COLO668 (cell line): ENCODE data around the gene COL6A1.

Source experiments
- DNase-seq: peaks from one replicate; lab custom pipeline; 2025; ENCODE audit not compliant: unreplicated experiment; lab: John Stamatoyannopoulos, UW

Gene COL6A1, protein sequence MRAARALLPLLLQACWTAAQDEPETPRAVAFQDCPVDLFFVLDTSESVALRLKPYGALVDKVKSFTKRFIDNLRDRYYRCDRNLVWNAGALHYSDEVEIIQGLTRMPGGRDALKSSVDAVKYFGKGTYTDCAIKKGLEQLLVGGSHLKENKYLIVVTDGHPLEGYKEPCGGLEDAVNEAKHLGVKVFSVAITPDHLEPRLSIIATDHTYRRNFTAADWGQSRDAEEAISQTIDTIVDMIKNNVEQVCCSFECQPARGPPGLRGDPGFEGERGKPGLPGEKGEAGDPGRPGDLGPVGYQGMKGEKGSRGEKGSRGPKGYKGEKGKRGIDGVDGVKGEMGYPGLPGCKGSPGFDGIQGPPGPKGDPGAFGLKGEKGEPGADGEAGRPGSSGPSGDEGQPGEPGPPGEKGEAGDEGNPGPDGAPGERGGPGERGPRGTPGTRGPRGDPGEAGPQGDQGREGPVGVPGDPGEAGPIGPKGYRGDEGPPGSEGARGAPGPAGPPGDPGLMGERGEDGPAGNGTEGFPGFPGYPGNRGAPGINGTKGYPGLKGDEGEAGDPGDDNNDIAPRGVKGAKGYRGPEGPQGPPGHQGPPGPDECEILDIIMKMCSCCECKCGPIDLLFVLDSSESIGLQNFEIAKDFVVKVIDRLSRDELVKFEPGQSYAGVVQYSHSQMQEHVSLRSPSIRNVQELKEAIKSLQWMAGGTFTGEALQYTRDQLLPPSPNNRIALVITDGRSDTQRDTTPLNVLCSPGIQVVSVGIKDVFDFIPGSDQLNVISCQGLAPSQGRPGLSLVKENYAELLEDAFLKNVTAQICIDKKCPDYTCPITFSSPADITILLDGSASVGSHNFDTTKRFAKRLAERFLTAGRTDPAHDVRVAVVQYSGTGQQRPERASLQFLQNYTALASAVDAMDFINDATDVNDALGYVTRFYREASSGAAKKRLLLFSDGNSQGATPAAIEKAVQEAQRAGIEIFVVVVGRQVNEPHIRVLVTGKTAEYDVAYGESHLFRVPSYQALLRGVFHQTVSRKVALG

DNA sequence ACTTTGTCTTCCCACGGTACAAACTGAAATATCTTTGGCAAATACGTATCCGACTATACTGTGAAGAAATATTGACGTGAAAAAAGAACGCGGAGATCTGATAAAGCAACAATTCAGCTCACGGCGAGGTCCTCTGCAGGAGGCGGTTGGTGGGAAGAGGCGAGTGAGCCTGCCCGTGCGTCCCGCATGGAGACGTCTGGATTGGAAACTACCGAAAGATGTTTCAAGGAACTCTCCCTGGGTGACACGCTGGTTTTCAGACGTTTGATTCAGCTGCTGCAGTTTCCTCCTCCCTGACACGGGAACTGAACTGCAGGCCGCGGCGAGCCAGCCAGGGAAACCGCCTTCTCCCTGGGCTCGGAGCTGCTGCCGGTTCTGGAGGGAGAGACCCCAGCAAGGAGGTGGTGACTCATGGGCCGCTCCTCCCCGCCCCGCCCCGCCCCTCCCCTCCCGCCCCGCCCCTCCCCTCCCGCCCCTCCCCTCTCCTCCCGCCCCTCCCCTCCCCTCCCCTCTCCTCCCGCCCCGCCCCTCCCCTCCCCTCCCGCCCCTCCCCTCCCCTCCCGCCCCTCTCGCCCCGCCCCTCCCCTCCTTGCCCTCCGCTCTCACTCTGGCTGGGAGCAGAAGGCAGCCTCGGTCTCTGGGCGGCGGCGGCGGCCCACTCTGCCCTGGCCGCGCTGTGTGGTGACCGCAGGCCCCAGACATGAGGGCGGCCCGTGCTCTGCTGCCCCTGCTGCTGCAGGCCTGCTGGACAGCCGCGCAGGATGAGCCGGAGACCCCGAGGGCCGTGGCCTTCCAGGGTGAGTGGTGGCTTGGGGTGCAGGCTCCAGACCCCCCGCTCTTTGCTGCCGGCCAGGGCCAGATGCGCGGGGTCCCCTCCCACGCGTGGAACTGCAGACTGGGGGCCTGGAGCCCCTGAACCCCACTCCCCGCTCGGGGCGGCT lies at the start of gene COL6A1:
TSS of gene COL6A1 (plus strand) at position 620 of the 941 bp plus-strand sequence. CDS start at position 701, 81 bp downstream.
- peak; percentile 39 for DNase-seq

DNA sequence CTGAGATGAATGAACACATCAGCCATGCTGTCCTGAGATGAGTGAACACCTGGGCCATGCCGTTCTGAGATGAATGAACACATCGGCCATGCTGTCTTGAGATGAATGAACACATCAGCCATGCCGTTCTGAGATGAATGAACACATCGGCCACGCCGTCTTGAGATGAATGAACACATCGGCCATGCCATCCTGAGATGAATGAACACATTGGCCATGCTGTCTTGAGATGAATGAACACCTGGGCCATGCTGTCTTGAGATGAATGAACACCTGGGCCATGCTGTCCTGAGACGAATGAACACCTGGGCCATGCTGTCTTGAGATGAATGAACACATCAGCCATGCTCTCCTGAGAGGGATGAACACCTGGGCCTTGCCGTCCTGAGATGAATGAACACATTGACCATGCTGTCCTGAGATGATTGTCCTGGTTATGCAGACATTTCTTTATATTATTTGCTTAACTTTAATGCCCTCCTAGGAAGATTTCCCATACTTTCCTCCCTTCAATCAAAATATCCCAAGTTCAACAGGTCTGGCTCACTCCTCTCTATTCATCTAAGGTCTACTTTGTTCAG lies 48.6 kb upstream of the COL6A1 start:
- no peak for DNase-seq

DNA sequence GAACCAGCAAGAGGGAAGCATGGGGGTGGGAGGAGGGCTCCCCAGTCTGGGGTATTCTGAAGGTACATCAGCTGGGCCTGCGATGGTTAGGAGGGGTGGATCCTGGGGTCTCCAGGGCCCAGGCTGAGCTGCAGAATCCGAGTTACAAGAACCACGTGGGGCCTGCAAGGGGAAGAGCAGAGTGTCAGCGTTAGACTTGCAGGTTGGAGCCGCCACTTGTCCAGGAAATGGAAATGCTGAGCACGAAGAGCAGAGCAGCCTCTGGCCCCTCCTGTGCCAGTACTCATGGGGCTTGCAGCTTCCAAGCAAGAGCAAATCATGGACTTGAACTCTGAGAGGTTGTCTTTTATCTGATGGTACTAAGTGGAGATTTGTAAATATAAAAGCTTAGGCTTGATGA lies 47.5 kb upstream of the COL6A1 start:
- no peak for DNase-seq

DNA sequence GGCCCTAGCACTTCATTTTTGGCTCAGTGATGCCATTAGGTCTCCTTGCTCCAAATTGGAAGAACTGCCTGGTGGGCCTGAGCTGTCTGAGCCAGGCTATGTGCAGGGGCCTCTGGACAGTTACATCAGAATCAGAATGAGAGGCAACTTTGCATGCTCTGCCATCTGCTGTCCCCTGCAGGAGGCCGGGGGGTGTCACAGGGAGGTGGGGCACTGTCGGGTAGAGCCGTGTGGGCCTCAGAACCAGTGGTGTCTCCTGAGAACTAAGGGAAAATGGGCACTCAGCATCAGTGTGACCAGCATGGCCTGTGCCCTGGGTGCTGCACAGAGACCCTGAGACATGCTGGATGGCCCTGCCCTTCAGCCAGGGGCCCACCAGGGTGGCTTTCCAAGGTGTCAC lies 47.0 kb upstream of the COL6A1 start:
- DNase-seq, result no peak

DNA sequence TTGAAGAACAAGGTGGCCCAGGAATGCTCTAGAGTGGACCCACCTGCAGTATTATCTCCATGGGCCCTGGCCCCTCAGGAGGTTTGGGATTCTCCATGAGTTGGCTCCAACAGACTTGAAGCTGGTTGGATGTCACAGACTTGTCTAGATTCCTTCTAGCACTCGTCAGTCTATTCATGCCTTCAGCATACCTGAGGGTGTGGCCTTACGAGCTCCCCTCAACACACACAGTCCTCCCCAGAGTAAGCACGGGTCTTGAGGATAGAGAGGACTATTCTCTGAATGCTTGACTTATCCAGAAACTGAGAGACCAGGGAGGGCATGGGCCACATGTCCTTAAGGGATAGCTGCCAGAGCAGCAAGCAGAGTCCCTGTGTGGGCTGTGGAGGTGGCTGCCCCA lies 45.9 kb upstream of the COL6A1 start:
- no peak for DNase-seq

DNA sequence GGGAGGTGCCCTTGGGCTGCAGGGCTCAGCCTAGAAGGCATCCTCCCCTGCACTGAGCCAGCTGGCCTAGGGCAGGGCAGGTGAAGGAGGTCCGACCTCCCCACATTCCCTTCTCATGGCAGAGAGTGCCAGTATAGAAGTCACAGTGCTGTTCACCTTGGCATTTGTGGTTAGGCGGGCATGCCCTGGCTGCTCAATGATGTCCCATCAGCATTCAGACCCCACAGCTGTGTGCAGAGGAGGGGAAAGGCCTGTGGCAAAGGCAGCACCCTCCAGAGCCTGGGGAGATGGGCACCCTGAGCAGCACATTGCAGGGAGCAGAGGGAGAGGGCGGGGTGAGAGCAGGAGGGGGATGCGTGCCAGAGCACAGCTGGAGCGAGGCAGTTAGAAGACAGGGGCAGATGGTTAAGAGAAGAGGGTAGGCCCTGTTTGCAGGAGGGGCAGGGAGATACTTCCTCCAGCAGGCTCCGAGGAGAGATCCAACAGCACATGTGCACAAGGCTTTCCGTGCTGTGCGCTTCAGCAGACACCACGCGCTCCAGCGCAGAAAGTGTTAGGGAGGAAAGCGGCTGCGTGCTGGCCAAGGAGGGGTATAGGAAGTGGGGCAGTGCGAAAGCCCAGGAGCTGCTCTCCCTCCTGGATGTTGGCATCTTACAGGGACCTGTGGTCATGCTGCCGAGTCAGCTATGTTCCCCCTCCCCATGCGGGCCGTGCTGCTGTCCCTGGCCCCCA lies 43.7 kb upstream of the COL6A1 start:
- DNase-seq, result no peak

DNA sequence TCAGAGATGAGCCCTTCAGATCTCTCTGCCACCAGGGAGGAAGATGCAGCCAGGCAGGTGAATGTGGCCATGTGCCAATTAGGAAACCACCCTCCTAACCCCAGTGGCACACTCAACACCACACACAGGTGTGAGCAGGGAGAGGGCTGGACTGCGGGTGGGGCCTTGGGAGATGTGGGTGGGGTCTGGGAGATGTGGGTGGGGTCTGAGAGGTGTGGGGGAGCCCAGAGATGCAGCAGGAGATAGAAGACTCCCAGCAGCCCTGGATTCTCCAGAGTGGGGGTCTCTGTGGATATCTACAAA lies 43.2 kb upstream of the COL6A1 start:
- no peak for DNase-seq

DNA sequence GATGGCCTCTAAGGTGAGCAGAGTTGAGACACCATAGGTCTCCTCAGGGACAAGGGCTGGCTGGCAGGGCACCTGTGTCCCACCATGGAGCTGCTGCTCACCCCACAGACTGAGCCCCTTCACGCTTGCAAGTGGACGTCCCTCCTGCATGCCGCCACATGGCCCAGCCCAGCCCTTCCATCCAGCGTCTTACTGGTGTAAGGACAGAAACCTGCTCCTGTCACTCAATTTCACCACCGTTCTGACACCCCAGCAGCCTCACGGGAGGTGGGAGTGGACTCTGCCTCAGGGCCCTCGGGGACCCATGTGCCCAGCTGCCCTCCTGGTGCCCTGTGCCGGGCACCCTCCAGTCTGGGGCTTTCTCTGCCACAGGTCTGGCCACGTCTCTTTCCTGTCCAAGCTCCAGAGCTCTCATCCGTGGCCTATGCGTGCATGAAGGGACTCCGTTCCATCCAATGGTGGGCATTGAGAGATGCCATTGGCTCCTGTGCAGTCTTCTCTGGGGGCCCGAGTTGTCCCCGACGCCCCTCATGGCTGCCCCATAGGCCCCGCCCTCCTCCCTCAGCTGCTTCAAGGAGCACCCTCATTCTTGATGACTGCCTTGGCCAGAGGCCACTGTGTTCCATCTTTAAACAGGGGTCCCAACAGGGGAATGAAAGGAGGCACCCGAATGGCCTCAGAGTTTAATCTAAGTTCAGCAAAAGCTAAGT lies 42.6 kb upstream of the COL6A1 start:
- no peak for DNase-seq

DNA sequence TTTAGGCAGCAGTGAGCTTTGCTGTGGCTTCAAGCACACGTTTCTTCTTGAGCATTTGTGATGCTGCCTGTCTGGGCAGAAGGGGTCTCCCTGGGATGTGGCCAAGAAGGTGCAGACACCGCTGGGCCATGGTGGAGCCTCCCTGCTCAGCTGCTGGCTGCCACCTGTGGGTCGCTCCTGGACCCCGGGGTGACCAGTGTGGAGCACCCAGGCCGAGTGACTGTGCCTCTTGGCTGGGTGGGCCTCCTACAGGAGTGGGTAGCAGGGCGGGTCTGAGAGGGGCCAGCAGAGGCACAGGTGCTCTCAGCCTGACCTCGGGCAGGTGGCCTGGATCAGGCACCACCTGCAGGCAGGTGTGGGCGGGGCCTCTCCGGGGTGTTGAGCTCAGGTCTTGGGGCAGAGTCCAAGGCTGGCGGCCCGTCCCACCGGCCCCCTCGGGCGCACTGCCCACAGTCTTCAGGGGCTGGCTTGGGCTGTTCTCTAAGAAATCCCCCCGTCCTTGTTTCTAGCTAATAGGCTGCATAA lies 42.0 kb upstream of the COL6A1 start:
- DNase-seq, result no peak

DNA sequence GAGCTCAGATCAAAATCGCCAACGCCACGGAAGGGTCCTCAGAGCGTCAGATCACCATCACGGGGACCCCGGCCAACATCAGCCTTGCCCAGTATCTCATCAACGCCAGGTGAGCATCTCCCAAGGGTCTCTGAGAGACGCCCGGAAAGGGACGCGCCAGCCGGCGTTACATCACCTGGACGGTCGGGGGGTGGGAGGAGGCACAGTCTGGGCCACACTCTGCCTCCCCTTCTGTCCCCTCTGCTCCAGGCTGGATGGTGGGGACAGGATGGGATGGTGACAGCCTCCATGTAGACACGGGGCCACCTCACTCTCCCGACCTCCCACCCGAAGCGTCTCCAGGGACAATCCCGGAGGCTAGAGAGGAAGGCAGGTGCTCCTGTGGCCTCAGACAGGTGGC lies 41.5 kb upstream of the COL6A1 start:
- no peak for DNase-seq

DNA sequence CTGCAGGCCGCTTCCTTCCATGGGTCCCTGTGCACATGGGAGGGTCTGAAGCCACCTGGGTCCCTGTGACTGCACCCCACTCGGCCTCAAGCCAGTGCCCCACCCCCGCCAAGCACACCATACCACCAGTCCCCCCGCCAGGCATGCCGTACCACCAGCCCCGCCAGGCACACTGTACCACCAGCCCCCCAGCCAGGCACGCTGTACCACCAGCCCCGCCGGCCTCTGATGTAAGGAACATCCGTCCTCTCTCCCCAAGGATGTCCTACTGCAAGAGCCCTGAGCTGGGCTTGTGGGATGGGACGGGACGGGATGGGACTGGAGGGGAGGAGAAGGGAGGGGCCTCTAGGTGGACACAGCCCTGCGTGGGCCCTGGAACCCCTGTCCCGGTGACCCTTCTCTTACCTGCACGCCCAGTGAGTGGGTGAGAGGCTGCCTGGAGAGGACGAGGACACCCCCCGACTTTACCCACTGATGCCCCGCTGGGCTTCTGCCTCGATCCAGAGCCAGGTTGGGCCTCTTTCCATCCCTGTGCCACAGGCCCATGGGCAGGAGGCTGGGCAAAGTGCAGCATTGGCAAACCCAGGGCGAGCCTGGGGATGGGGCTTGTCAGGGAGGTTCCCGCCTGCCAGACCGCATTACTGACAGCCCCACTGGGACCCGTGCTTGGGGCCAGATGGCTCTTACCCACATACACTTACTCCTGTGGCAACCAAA lies 40.8 kb upstream of the COL6A1 start:
- DNase-seq, result no peak

DNA sequence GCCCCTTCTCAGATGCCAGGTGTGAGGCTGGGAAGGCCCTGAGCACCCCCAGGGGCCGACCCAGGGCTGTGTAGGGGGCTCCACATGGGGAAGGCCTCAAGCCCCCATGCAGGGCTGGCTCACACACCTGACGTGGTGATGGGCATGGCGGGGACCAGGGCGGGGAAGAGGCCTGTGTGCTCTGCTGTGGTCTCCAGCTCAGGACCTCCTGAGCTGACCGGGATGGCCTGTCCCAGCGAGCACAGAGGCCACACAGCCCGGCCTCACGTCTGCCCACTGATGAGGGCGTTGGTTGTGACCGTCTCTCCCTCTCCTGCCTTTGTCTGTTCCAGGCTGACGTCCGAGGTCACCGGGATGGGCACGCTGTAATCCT lies 40.2 kb upstream of the COL6A1 start:
- DNase-seq, result no peak

DNA sequence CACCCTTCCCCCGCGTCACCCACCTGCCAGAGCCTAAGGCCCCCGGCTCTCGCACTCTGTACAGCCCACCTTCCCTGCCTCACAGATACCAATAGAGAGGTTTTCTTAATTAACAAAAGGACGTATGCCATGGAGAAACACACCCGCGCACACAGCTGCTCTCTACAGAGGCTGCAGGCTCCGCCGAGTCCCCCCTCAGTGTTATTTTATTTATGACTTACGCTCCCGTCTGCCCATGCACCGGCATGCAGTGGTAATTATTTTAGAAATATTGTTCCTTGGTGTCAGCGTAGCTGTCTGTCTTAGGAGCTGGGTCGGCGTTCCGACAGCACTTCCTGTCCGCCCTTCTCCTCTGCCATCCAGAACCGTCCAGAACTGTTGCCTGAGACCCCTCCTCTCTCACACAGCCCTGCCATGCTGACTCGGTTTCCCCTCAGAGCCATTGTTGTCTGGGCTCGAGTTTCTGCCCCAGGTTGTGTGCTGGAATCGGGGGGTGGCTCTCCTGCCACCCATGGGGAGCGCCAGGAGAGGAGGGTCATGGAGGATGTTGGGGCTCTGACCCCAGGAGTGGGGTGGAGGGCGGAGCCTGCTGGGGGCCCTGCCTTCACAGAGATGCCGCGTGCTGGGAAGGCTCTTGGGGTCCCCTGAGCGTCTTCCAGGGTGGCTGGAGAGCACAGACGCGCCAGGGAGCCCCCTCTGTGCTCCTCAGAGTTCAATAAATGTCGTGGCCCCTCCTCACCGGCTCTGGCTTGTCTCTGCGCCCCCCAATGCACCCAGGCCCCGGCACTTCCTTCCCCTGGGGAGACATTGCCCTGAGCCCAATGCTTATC lies 39.6 kb upstream of the COL6A1 start:
- DNase-seq, result no peak

DNA sequence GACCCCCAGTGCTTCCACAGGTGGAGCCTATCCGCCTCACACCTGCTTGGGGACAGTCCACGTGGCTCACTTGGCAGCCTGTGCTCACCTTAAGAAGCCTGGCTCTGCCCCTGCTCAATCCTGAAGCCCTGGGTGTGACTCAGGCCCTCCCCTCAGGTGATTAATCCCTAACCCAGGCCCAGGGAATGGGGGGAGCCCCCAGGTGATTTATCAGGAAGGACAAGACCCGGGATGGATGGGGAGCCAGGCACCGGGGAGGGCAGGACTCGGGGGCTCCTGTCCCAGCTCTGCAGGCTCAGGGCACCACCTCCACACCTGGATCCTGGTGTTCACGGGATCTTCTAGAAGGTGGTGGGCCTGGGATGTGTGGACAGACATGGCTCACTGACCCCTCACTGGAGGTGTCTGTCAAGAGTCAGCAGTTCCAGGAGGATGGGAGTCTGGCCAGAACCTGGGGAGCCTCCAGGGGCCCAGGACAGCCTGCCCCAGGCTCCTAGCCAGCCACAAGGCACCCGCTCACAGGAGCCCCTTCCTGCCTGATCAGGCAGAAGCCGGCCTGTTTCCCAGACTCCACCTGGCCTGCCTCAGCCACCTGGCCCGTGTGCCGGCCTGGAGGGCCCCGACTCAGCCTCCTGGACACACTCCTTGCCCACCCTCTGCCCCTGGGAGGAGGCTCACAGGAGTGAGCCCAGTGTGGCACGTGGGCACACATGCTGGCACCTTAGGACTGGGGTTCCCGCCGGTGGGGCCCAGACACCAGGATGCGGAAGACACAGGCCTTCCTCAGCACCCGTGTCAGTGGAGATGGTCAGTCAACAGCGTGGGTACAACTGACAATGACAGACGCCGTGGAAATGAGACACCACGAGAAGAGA lies 38.6 kb upstream of the COL6A1 start:
- DNase-seq, result no peak

DNA sequence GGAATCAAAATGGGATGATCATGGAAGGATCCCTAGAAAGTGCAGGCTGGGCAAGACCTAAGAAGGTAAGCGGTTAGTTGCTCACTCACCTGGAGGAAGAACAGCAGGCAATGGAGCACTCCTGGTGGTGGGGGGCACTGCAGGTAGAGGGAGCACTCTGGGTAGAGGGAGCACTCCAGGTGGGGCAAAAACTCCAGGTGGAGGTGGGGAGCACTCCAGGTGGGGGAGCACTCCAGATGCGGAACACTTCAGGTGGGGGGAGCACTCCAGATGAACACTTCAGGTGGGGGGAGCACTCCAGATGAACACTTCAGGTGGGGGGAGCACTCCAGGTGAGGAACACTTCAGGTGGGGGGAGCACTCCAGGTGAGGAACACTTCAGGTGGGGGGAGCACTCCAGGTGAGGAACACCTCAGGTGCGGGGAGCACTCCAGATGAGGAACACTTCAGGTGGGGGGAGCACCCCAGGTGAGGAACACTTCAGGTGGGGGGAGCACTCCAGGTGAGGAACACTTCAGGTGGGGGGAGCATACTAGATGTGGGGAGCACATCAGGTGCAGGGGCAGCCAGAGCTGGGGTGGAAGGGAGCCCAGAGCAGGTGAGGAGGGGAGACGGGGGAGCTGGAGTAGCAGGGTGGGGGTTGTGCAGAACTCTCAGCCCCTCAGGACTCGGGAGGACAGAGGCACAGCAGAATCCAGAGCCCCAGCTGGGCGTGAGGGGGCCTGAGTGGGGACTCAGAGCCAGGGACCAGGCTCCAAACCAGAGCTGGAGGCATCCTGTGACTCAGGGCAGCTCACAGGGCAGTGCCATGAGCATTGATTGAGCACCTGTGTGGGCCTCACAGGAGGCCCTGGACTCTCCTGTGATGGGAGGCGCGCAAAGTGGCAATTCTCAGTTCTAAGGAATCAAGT lies 37.7 kb upstream of the COL6A1 start:
- DNase-seq, result no peak

DNA sequence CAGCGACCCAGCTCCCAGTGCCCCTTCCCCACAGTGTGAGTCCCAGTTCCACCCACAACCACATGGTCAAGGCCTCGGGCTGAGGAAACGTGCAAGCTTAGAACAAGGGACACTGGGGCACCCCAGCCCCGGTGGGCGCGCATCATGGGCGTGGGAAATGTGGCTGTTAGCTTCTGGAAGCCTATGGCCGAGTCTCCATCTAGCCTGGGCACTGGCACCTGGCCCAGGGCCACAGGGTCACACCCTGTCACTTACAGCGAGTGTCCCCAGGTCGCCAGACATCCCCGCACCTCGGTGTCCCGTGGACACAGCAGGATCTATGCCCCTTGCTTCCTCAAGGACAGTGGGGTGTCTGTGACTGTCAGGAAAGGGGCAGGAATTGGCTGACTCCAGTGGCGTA lies 37.0 kb upstream of the COL6A1 start:
- DNase-seq, result no peak
